GM12873 (cell line): ENCODE results near the gene CTDSPL.
A peak's percentile ranks its signal among the peaks of the same experiment; 100 is the strongest.

Source experiments
- TF ChIP-seq, protein P1 (sequence below): IDR thresholded peaks from 2 replicates; pipeline ENCODE4 v1.5.1; 2012; ENCODE audit warnings: low read depth, mild to moderate bottlenecking, moderate library complexity, low read length, control low read depth; ENCODE audit not compliant: insufficient read depth; ENCODE audit errors: missing control alignments

CTDSPL gene

DNA sequence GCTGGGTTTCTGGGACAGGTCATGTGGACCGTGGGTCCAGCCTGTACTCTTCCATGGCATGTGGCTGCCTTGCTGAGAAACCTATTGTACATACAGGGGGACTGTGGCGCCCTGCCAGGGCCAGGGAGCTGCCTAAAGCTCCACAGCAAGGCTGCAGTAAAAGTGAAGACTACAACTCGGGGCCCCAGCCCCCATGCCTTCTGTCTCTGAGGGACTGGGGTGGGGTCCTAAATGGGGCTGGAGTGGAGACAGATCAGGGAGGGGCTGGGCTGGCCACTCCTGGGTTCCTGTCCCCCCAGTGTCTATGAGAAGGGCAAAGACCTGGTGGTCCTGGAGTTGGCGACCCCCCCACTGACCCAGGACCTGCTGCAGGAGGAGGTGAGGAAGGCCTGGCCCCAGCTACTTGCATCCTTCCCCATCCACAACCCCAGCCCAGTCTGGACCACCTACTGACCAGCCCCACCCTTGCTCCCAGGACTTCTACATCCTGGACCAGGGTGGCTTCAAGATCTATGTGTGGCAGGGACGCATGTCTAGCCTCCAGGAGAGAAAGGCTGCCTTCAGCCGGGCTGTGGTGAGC is 136.2 kb downstream of the CTDSPL start:
- TF ChIP-seq, protein P1, sequence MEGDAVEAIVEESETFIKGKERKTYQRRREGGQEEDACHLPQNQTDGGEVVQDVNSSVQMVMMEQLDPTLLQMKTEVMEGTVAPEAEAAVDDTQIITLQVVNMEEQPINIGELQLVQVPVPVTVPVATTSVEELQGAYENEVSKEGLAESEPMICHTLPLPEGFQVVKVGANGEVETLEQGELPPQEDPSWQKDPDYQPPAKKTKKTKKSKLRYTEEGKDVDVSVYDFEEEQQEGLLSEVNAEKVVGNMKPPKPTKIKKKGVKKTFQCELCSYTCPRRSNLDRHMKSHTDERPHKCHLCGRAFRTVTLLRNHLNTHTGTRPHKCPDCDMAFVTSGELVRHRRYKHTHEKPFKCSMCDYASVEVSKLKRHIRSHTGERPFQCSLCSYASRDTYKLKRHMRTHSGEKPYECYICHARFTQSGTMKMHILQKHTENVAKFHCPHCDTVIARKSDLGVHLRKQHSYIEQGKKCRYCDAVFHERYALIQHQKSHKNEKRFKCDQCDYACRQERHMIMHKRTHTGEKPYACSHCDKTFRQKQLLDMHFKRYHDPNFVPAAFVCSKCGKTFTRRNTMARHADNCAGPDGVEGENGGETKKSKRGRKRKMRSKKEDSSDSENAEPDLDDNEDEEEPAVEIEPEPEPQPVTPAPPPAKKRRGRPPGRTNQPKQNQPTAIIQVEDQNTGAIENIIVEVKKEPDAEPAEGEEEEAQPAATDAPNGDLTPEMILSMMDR = no peak

DNA sequence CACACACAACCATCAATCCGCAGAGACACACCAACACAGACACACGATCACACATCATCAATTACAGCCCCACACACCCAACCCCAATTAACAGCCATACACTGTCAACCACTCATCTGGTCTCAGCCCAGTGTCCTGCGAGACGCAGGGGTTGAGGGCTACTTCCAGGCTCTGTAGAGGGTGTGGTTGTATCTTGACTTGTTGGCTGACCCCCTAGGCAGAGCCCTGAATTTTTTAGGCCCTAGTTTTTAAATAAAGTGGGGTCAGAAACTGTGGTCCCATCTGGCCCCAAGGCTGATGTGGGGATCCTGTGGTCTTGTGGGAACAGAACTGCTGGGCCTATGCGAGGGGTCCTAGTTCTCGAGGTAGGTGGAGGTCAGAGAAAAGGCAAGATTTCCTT is 138.2 kb downstream of the CTDSPL start:
- TF ChIP-seq, protein P1 = no peak

DNA sequence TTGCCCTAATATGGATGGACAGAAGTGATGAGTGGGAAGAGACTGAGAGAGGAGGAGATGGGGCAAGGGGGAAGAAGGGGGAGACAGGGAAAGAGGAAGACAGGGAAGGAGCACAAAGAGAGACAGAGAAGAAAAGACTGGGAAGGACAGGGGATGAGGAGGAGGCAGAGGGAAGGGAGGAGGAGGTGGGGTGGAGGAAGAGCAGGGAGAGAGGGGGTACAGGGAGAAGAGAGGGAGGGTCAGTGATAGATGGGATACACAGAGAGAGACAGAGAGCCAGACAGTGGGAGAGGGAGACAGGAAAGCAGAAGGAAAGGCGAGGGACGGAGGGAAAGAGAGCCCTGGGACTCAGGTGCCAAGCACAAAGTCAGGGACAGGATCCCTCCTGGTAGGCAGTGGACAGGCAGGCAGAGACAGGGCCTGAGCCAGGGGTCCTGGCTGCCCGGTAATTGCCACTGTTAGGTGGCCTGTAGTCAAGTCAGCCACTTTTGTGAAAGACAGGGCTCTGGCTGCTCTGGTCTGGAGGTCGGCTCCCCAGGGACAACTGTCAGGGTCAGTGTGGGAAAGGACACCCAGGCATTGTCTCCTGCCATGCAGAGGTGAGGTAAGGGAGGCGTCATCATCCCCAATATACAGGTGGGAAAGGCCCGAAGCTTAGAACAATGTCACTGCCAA is 138.7 kb downstream of the CTDSPL start:
- TF ChIP-seq, protein P1 = no peak

DNA sequence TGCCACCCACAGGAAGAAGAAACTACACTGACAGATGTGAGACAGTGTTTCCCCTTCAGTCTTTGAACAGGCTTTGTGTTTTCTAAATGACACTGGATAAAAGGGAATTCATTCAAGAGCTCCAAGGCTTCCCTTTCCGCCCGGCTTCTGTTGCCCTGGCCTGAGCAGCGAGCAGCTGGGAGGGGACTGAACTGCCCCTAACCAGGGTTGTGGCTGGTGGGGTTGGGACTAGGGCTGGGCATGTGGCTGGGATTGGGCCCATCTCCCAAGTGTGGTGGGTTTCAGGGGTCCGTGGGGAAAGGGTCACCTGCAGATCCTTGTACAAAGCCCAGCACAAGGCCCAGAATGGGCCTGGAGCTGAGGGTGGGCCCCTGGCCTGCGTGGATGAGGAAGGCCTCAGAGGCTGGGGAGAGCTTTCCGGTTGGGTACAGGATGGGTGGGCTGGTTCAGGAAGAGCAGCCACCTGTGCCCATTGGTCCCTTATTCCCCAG is 139.3 kb downstream of the CTDSPL start:
- TF ChIP-seq, protein P1 = no peak

DNA sequence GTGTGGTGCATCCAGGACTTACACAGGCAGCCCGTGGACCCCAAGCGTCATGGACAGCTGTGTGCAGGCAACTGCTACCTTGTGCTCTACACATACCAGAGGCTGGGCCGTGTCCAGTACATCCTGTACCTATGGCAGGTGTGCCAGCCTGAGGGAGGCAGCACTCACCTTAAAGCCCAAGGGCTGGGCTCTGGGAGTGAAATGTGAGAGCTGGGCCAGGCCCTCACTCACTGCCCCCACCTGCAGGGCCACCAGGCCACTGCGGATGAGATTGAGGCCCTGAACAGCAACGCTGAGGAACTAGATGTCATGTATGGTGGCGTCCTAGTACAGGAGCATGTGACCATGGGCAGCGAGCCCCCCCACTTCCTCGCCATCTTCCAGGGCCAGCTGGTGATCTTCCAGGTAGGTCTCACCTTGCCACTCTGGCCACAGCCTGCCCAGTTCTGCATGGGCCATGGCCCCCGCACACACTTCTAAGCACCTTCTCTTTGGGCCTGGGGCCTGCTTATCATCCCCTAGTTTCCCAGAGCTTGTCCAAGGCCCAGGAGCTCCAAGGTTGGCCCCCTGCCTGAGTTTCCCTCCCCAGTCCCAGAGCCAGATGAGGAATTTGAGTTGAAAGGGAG is 139.9 kb downstream of the CTDSPL start:
- TF ChIP-seq, protein P1 = peak; percentile 41

DNA sequence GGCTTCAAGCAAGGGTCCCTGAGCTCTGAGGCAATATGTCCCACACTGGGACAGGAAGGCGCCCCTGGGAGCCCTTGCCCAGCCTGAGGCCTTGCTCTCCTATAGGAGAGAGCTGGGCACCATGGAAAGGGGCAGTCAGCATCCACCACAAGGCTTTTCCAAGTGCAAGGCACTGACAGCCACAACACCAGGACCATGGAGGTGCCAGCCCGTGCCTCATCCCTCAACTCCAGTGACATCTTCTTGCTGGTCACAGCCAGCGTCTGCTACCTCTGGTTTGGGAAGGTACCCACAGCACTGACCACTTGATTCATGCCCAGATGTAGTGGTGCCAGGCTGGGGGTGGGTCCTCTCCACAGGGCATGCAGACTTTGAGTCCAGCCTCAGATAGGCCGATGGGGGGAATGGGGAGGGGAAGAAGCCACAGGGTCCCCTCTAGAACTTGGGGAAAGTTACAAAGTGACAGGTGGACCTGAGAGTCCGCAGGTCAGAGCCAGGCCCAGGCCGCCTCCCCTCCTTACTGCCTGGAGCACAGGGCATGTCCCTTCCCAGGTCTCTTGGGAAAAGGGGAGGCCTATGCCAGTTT is 140.7 kb downstream of the CTDSPL start:
- TF ChIP-seq, protein P1 = no peak

DNA sequence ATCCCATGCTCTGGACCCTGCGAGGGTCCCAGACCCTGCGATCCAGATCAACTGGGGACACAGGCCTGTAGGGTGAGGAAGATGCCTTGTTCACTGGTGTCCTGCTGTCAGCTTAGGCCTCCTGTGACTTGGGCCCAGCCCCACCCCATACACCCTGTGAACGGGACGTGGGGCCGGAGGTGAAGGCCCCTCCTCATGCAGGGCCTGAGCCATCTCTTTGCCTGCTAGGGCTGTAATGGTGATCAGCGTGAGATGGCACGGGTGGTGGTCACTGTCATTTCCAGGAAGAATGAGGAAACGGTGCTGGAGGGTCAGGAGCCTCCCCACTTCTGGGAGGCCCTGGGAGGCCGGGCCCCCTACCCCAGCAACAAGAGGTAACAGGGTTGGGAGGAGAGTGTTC is 141.3 kb downstream of the CTDSPL start:
- TF ChIP-seq, protein P1 = no peak
